Measurements from ENCODE around the gene ANKRD2.

ANKRD2 gene

DNA sequence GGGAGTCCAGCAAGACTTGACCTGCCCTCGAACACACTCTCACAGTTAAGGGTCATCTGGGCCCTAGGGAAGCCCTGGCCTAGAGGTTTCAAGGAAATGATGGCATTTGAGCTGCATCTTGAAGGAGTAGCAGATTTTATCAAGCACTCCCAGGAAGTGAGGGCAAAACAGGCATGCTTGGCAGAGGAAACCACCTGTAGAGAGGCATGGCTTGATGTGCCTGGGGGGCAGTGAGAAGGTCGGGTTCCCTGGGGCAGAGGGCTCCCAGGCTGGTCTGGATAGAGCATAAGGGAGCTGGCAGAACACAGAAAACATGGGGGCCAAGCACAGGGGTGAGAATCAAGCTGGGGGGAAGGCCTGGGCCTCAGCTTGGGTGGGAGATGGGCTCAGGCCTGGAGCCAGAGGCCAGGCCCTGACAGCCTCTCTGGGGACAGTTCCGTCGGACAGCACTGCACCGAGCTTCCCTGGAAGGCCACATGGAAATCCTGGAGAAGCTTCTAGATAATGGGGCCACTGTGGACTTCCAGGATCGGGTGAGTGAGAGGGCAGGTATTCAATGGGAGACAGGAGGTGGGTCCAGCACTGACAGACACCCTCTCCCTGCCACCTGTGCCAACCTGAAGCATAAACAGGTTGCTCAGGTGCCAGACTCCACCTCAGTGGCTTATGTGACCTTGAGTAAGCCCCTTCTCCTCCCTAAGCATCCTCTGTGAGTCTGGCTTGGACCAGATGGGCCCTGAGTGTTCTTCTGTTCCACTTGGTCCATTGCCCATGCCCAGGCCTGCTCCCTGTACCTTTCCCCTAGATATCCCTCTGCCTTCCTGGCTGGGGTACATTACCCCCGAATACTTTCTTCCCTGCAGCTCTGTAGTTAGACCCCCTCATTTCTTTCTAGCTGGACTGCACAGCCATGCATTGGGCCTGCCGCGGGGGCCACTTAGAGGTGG, 8.1 kb downstream of the ANKRD2 start:
- TF ChIP-seq, protein P1, sequence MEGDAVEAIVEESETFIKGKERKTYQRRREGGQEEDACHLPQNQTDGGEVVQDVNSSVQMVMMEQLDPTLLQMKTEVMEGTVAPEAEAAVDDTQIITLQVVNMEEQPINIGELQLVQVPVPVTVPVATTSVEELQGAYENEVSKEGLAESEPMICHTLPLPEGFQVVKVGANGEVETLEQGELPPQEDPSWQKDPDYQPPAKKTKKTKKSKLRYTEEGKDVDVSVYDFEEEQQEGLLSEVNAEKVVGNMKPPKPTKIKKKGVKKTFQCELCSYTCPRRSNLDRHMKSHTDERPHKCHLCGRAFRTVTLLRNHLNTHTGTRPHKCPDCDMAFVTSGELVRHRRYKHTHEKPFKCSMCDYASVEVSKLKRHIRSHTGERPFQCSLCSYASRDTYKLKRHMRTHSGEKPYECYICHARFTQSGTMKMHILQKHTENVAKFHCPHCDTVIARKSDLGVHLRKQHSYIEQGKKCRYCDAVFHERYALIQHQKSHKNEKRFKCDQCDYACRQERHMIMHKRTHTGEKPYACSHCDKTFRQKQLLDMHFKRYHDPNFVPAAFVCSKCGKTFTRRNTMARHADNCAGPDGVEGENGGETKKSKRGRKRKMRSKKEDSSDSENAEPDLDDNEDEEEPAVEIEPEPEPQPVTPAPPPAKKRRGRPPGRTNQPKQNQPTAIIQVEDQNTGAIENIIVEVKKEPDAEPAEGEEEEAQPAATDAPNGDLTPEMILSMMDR (IDR thresholded peaks at IDR 0.05; ENCODE audit: poor library complexity, severe bottlenecking) = no peak
- no peaks in the 10 kb centered on the region for H3K9me3 ChIP-seq (ENCODE audit: severe bottlenecking)
- no peak overlapping the region for H3K27ac ChIP-seq (ENCODE audit: poor library complexity, severe bottlenecking)
- no peak overlapping the region for H3K4me3 ChIP-seq (ENCODE audit: severe bottlenecking)
- H3K27me3 ChIP-seq (ENCODE audit: insufficient read depth, poor library complexity, severe bottlenecking) = no peaks in the 10 kb centered on the region
- DNase-seq (ENCODE audit: low spot score) (no peak), ATAC-seq (ENCODE audit: low read depth) (no peak)
- peaks cover 8% of the 10 kb centered on the region for H3K4me1 ChIP-seq (ENCODE audit: insufficient read depth, poor library complexity, severe bottlenecking)
- H3K36me3 ChIP-seq (ENCODE audit: low read depth) = no peaks in the 10 kb centered on the region

DNA sequence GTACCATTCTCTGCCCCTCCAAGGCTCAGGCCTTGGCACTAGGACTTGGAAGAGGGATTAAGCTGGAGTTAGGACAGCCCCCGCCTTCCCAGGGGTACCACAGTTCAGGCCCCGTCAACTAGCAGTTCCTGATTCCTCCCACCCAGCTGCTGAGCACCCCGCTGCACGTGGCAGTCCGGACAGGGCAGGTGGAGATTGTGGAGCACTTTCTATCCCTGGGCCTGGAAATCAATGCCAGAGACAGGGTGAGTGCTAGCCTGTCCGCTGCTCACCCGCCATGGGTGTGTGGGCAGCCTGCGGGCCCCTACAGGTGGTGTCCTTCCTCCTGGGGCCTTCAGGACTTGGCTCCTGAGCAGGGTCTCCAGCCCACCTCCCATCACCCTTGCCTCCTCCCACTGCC, 9.6 kb downstream of the ANKRD2 start:
- no peak overlapping the region for H3K4me3 ChIP-seq (ENCODE audit: severe bottlenecking)
- H3K27me3 ChIP-seq (ENCODE audit: insufficient read depth, poor library complexity, severe bottlenecking) = no peaks in the 10 kb centered on the region
- ATAC-seq (ENCODE audit: low read depth) (no peak), DNase-seq (ENCODE audit: low spot score) (no peak)
- no peaks in the 10 kb centered on the region for H3K36me3 ChIP-seq (ENCODE audit: low read depth)
- H3K4me1 ChIP-seq (ENCODE audit: insufficient read depth, poor library complexity, severe bottlenecking) = peaks cover 8% of the 10 kb centered on the region
- TF ChIP-seq, protein P1 (IDR thresholded peaks at IDR 0.05; ENCODE audit: poor library complexity, severe bottlenecking) = no peak
- no peaks in the 10 kb centered on the region for H3K9me3 ChIP-seq (ENCODE audit: severe bottlenecking)
- H3K27ac ChIP-seq (ENCODE audit: poor library complexity, severe bottlenecking) = no peak overlapping the region

DNA sequence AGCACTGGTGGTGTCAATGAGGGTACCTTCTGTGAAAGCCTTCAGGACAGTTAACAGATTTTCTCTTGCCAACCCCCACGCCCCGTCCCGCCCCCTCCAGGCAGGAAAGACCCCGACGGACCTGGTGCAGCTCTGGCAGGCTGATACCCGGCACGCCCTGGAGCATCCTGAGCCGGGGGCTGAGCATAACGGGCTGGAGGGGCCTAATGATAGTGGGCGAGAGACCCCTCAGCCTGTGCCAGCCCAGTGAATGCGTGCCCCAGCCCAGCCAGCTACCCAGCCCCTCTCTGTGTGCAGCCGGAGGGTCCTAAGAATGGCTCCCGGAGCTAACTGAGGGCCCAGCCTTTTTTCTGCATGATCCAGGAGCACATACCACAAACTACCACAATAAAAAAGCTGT, 10.9 kb downstream of the ANKRD2 start:
- DNase-seq (ENCODE audit: low spot score) (no peak), ATAC-seq (ENCODE audit: low read depth) (no peak)
- TF ChIP-seq, protein P1 (IDR thresholded peaks at IDR 0.05; ENCODE audit: poor library complexity, severe bottlenecking) = no peak

DNA sequence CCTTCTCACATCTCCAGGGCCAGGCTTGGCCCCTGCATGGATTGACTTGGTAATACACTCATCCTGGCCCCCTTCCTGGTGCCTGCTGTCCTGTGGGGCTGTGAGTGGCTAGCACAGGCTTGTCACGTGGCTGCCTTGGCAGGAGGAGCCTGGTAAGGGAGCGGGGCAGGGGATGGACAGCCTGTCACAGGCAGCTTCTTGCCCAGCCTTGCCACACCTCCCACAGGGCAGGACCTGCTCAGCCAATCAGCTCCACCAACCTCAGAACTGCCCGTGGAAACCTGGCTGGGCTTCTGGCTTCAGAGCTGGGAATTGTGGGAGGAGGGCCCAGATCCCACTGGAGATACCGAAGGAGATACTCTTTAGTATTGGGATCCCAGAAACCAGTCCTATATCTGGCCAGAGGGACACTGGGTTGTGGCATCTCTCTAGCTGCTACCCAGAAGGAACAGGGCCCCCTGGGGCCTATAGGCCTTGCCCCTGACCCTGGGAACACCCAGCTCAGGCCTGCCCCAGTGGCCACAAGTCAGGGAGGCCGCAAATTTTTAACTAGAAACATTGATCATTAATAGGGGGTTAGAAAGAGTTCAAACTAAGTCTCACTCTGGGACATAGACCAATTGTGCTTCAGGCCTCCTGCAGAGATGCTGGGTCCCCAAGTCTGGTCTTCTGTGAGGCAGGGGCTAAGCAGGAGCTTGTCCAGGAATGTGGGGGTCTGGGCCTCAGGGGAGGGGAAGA, 11.7 kb downstream of the ANKRD2 start, which contains the start of gene HOGA1:
Gene HOGA1, plus strand, starts transcription at position 330 of the 738 bp plus-strand sequence. Its CDS starts 315 bp downstream, at position 645.
- H3K9me3 ChIP-seq (ENCODE audit: severe bottlenecking) = no peaks in the 10 kb centered on the region
- H3K27ac ChIP-seq (ENCODE audit: poor library complexity, severe bottlenecking) = peak within 1 kb of the TSS; percentile 19
- peak; percentile 90 for DNase-seq (ENCODE audit: low spot score)
- no peak within 1 kb of the TSS for H3K4me3 ChIP-seq (ENCODE audit: severe bottlenecking)
- no peaks in the 10 kb centered on the region for H3K27me3 ChIP-seq (ENCODE audit: insufficient read depth, poor library complexity, severe bottlenecking)
- TF ChIP-seq, protein P1 (IDR thresholded peaks at IDR 0.05; ENCODE audit: poor library complexity, severe bottlenecking) = no peak
- H3K36me3 ChIP-seq (ENCODE audit: low read depth) = no peaks in the 10 kb centered on the region
- ATAC-seq (ENCODE audit: low read depth) = peak; percentile 97
- H3K4me1 ChIP-seq (ENCODE audit: insufficient read depth, poor library complexity, severe bottlenecking) = peaks cover 8% of the 10 kb centered on the region

More for the DNA sequence above, 10.9 kb downstream of the ANKRD2 start:
- Histone ChIP-seq H3K36me3 (ENCODE audit: low read depth) (no peaks in the 10 kb centered on the region), H3K4me3 (ENCODE audit: severe bottlenecking) (no peak overlapping the region), H3K27me3 (ENCODE audit: insufficient read depth, poor library complexity, severe bottlenecking) (no peaks in the 10 kb centered on the region), H3K4me1 (ENCODE audit: insufficient read depth, poor library complexity, severe bottlenecking) (peaks cover 8% of the 10 kb centered on the region), H3K27ac (ENCODE audit: poor library complexity, severe bottlenecking) (peak overlapping the region; percentile 19), H3K9me3 (ENCODE audit: severe bottlenecking) (no peaks in the 10 kb centered on the region)
